PC-9 (cell line): ENCODE results near the gene OR51D1. TPM values are rescaled to one million over a fixed set of nuclear protein-coding genes. Genes with fewer than 3 reads are reported as not detected.

Experiments used
- BruUV-seq: library from RNA; stranded (reverse); fragments of 400-500 nt; replicated peaks from 2 replicates; lab custom pipeline; 2021; lab: Mats Ljungman, UMichigan
- CTCF ChIA-PET: fragments of 300-600 bp; sonication (Branson Sonifier 250); formaldehyde crosslinking; loops from one replicate; lab custom pipeline; 2022; ENCODE audit warnings: antibody characterized with exemption; lab: Charles Lee
- POLR2A ChIA-PET: fragments of 300-600 bp; sonication (Branson Sonifier 250); formaldehyde crosslinking; loops from one replicate; lab custom pipeline; 2022; ENCODE audit warnings: antibody characterized with exemption; ENCODE audit not compliant: unreplicated experiment; lab: Charles Lee
- DNase-seq, 2 experiments: peaks; one replicate each; pipeline versions ENCODE4 v3.0.0 to v3.0.0-alpha.2; 2015 to 2022; ENCODE audit warnings: mixed read lengths in 1 of 2
- H2AFZ ChIP-seq: fragments of 200-600 bp; sonication (generic); 2 replicates; pipeline ENCODE4 v1.8.1; 2017; ENCODE audit warnings: antibody characterized with exemption
- H3F3A ChIP-seq: fragments of 200-600 bp; sonication (generic); 2 replicates; pipeline ENCODE4 v1.8.1; 2017; ENCODE audit warnings: antibody characterized with exemption, mild to moderate bottlenecking, low read depth; ENCODE audit not compliant: insufficient read depth
- H3K27ac ChIP-seq: fragments of 200-600 bp; sonication (generic); 2 replicates; pipeline ENCODE4 v1.6.1; 2016; ENCODE audit warnings: mixed run types
- H3K27me3 ChIP-seq: fragments of 200-600 bp; sonication (generic); 2 replicates; pipeline ENCODE4 v1.6.1; 2016; ENCODE audit warnings: low read depth, mixed run types; ENCODE audit not compliant: insufficient read depth
- H3K36me3 ChIP-seq: fragments of 200-600 bp; sonication (generic); 2 replicates; pipeline ENCODE4 v1.6.1; 2016; ENCODE audit warnings: low read depth, mixed run types
- H3K4me1 ChIP-seq: fragments of 200-600 bp; sonication (generic); replicated peaks from 2 replicates; pipeline ENCODE4 v1.6.1; 2016; ENCODE audit warnings: mixed run types; ENCODE audit not compliant: insufficient read depth
- H3K4me2 ChIP-seq: fragments of 200-600 bp; sonication (generic); 2 replicates; pipeline ENCODE4 v1.6.1; 2017; ENCODE audit warnings: mixed run types
- H3K4me3 ChIP-seq: fragments of 200-600 bp; sonication (generic); 2 replicates; pipeline ENCODE4 v1.6.1; 2016; ENCODE audit warnings: mixed run types
- H3K79me2 ChIP-seq: fragments of 200-600 bp; sonication (generic); 2 replicates; pipeline ENCODE4 v1.6.1; 2017; ENCODE audit warnings: low read depth, mixed run types
- H3K9me2 ChIP-seq: fragments of 200-600 bp; sonication (generic); 2 replicates; pipeline ENCODE4 v1.8.1; 2017; ENCODE audit warnings: mild to moderate bottlenecking; ENCODE audit not compliant: insufficient read depth
- H3K9me3 ChIP-seq: fragments of 200-600 bp; sonication (generic); 2 replicates; pipeline ENCODE4 v1.8.1; 2016; ENCODE audit warnings: low read depth; ENCODE audit not compliant: insufficient read depth
- H4K20me1 ChIP-seq: fragments of 200-600 bp; sonication (generic); 2 replicates; pipeline ENCODE4 v1.8.1; 2017; ENCODE audit not compliant: insufficient read depth
- CTCF ChIP-seq: fragments of 200-600 bp; sonication (generic); conservative IDR thresholded peaks from 2 replicates; pipeline ENCODE4 v1.6.1; 2017; ENCODE audit warnings: mixed run types, antibody characterized with exemption, mild to moderate bottlenecking, moderate library complexity
- EZH2 ChIP-seq: fragments of 200-600 bp; sonication (generic); IDR thresholded peaks from 2 replicates; pipeline ENCODE4 v1.8.0; 2017; ENCODE audit warnings: antibody characterized with exemption, low read depth
- intact Hi-C: fragments of 100-400 bp; cut with micrococcal nuclease; formaldehyde crosslinking; loops from one replicate; pipeline ENCODE4 v1.10.0; 2022; ENCODE audit not compliant: unreplicated experiment
- total RNA-seq: library from RNA; stranded (reverse); gene quantifications from 2 replicates; pipeline ENCODE4 v1.2.3, GENCODE V29; 2021

Gene OR51D1
- total RNA-seq, 1 experiment from 2014 or later, result not detected

- intact Hi-C loops, result no loop called here
- Histone ChIP-seq H3K27me3 (peaks cover 5% of the 10 kb centered on the region; the same call in 1 of the 2 replicates), H3K4me1 (no peaks in the 10 kb centered on the region), H3K79me2 (no peaks in the 10 kb centered on the region), H3K4me3 (no peak overlapping the region), H3K4me2 (no peak overlapping the region), H3K9me3 (no peaks in the 10 kb centered on the region), H3K9me2 (no peaks in the 10 kb centered on the region), H3F3A (no peaks in the 10 kb centered on the region), H4K20me1 (no peaks in the 10 kb centered on the region), H2AFZ (no peak overlapping the region), H3K36me3 (no peaks in the 10 kb centered on the region), H3K27ac (no peak overlapping the region)
- no peak for DNase-seq
- no TSS peak for BruUV-seq
- ChIA-PET CTCF (no interaction called here), POLR2A (no interaction called here)
- TF ChIP-seq EZH2 (no peak), CTCF (no peak)
Measured at GRCh38 chr11:4662876-4663275, 25.6 kb downstream of the OR51D1 start.

- H2AFZ ChIP-seq, result no peak overlapping the region
- ChIA-PET CTCF (no interaction called here), POLR2A (no interaction called here)
- no TSS peak for BruUV-seq
- no peaks in the 10 kb centered on the region for H3K79me2 ChIP-seq
- peaks cover 5% of the 10 kb centered on the region; the same call in 1 of the 2 replicates for H3K27me3 ChIP-seq
- no peak overlapping the region for H3K4me3 ChIP-seq
- H4K20me1 ChIP-seq, result no peaks in the 10 kb centered on the region
- DNase-seq, result no peak
- H3K9me2 ChIP-seq, result no peaks in the 10 kb centered on the region
- no peaks in the 10 kb centered on the region for H3K4me1 ChIP-seq
- H3K36me3 ChIP-seq, result no peaks in the 10 kb centered on the region
- TF ChIP-seq EZH2 (no peak), CTCF (no peak)
- intact Hi-C loops, result no loop called here
- H3K4me2 ChIP-seq, result no peak overlapping the region
- no peak overlapping the region for H3K27ac ChIP-seq
- H3K9me3 ChIP-seq, result no peaks in the 10 kb centered on the region
- no peaks in the 10 kb centered on the region for H3F3A ChIP-seq
Measured at GRCh38 chr11:4664183-4664582, 26.9 kb downstream of the OR51D1 start.

GRCh38 chr11:4664786-4665185 lies 27.5 kb downstream of the OR51D1 start:
- CTCF ChIA-PET, result no interaction called here
- Histone ChIP-seq H3K4me2 (no peak overlapping the region), H4K20me1 (no peaks in the 10 kb centered on the region), H2AFZ (no peak overlapping the region), H3K4me1 (no peaks in the 10 kb centered on the region), H3K79me2 (no peaks in the 10 kb centered on the region), H3K9me2 (no peaks in the 10 kb centered on the region), H3K27ac (no peak overlapping the region), H3K9me3 (no peaks in the 10 kb centered on the region), H3K4me3 (no peak overlapping the region), H3K27me3 (peaks cover 5% of the 10 kb centered on the region; the same call in 1 of the 2 replicates), H3F3A (no peaks in the 10 kb centered on the region), H3K36me3 (no peaks in the 10 kb centered on the region)
- POLR2A ChIA-PET, result no interaction called here
- no peak for TF ChIP-seq EZH2
- TF ChIP-seq CTCF, result no peak
- BruUV-seq, result no TSS peak
- intact Hi-C loops, result no loop called here
- DNase-seq, result no peak
